ENCODE data around the gene MPL.

The MPL gene

DNA sequence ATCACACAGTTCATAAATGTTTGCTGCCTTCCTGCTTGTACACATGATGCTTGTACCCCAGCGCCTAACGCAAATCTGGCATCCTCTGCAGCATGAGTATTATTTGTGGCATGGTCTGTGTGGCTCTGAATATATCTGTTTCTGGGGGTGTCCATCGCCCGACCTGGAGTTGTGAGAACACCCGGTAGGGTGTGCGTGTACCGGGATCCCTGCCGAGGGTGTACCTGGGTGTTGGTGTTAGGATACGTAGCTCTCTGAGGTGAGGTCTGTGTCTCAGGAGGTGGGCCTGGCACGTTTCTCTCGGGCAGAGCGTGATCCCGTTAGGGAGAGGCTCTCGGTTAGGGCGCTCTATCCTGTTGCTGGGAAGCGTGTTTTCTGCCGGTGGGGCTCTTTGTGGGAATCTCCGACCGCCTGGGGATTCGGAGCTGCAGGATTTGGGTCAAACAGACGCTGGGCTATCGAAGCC, 10.8 kb downstream of the MPL start:
- Histone ChIP-seq H3K9ac (ENCODE audit: low read length in 2 of 2) (peak overlapping the region; percentile 76 to 86), H3K27ac (ENCODE audit: low read length) (peak overlapping the region; percentile 82), H3K4me3 (ENCODE audit: low read length in 2 of 2) (peak overlapping the region; percentile 73 to 79), H3K27me3 (ENCODE audit: control insufficient read depth in 1 of 2, insufficient read depth in 2 of 2, low read length in 2 of 2) (no peaks in the 10 kb centered on the region), H3K4me1 (ENCODE audit: control insufficient read depth, insufficient read depth, low read length) (peaks cover 20% of the 10 kb centered on the region), H3K9me3 (ENCODE audit: control insufficient read depth in 2 of 2, low read length in 2 of 2) (no peaks in the 10 kb centered on the region), H3K36me3 (ENCODE audit: control insufficient read depth in 2 of 2, insufficient read depth in 2 of 2, low read length in 2 of 2) (no peaks in the 10 kb centered on the region)

DNA sequence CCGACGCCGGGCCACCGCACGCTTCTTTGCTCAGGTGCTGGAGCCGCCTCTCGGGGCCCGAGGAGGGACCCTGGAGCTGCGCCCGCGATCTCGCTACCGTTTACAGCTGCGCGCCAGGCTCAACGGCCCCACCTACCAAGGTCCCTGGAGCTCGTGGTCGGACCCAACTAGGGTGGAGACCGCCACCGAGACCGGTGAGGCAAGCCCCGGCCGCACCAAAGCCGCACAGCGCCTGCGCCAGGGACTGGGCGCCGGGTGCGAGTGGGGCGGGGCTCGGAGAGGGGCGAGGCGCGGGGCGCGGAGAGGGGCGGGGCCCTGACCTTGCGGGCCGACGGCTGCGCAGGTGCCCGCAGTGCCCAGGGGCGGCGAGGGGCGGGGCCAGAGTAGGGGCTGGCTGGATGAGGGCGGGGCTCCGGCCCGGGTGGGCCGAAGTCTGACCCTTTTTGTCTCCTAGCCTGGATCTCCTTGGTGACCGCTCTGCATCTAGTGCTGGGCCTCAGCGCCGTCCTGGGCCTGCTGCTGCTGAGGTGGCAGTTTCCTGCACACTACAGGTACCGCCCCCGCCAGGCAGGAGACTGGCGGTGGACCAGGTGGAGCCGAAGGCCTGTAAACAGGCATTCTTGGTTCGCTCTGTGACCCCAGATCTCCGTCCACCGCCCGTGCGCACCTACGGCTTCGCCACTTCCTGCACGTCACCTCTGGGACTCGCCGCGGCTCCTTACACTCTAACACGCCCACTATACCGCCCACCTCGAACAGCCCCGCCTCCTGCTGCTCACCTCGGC, 11.4 kb downstream of the MPL start:
- H3K4me1 ChIP-seq (ENCODE audit: control insufficient read depth, insufficient read depth, low read length), result peaks cover 20% of the 10 kb centered on the region
- H3K9me3 ChIP-seq (ENCODE audit: control insufficient read depth in 2 of 2, low read length in 2 of 2), result no peaks in the 10 kb centered on the region
- no peaks in the 10 kb centered on the region for H3K27me3 ChIP-seq (ENCODE audit: control insufficient read depth in 1 of 2, insufficient read depth in 2 of 2, low read length in 2 of 2)
- peak overlapping the region; percentile 76 to 86 for H3K9ac ChIP-seq (ENCODE audit: low read length in 2 of 2)
- no peaks in the 10 kb centered on the region for H3K36me3 ChIP-seq (ENCODE audit: control insufficient read depth in 2 of 2, insufficient read depth in 2 of 2, low read length in 2 of 2)
- peak overlapping the region; percentile 82 for H3K27ac ChIP-seq (ENCODE audit: low read length)
- peak overlapping the region; percentile 73 to 79 for H3K4me3 ChIP-seq (ENCODE audit: low read length in 2 of 2)

DNA sequence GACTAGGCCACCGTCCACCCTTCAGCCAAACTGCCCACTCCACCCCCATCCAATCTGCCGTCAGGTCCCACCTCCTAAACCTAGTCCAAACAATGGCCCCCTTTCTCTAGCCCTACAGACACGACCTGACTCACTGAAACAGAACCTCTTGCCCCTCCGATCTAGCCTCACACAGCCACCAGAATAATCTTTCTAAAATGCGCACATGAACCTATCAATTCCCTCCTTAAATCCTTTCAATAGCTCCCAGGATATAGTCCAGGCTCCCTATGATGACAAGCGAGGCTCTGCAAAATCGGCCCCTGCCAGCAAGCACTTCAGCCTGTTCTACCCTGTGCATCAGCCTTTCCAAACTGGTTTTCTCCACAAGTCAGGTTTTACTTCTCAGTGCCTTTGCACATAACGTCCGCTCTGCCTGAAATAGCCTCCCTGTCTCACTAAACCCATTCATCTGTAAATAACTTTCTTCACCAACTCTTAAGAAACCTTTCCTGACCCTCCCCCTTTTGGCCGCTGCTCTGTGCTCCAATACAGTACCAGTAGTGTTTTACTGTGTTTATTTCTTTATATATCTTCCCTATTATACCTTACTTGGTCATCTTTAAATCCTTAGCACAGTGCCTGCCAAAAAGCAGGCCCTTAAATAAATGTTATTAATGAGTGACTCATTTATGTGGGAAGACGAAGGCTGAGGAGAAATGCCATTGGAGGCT, 12.1 kb downstream of the MPL start:
- Histone ChIP-seq H3K4me3 (ENCODE audit: low read length in 2 of 2) (peak overlapping the region; percentile 73 to 79), H3K9me3 (ENCODE audit: control insufficient read depth in 2 of 2, low read length in 2 of 2) (no peaks in the 10 kb centered on the region), H3K27ac (ENCODE audit: low read length) (peak overlapping the region; percentile 82), H3K9ac (ENCODE audit: low read length in 2 of 2) (peak overlapping the region; percentile 76 to 86), H3K36me3 (ENCODE audit: control insufficient read depth in 2 of 2, insufficient read depth in 2 of 2, low read length in 2 of 2) (no peaks in the 10 kb centered on the region), H3K4me1 (ENCODE audit: control insufficient read depth, insufficient read depth, low read length) (peaks cover 20% of the 10 kb centered on the region), H3K27me3 (ENCODE audit: control insufficient read depth in 1 of 2, insufficient read depth in 2 of 2, low read length in 2 of 2) (no peaks in the 10 kb centered on the region)

DNA sequence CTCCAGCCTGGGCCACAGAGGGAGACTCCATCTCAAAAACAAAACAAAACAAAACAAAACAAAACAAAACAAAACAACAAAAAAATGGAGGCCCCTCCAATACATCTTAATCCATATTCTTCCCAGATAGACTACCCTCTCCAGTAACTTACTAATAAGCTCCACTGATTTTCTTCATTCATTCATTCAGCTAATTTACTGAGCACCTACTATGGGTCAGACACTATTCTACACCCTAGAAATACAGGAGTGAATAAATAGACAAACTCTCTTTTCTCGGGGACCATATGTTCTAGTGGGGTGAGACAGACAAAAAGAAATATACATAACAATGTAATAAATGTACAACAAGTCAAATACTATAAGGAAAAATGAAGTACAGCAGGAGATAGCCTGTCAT, 13.4 kb downstream of the MPL start:
- H3K9ac ChIP-seq (ENCODE audit: low read length in 2 of 2), result no peak overlapping the region
- no peak overlapping the region for H3K4me3 ChIP-seq (ENCODE audit: low read length in 2 of 2)
- no peak overlapping the region for H3K27ac ChIP-seq (ENCODE audit: low read length)
- peaks cover 20% of the 10 kb centered on the region for H3K4me1 ChIP-seq (ENCODE audit: control insufficient read depth, insufficient read depth, low read length)
- H3K36me3 ChIP-seq (ENCODE audit: control insufficient read depth in 2 of 2, insufficient read depth in 2 of 2, low read length in 2 of 2), result no peaks in the 10 kb centered on the region
- H3K9me3 ChIP-seq (ENCODE audit: control insufficient read depth in 2 of 2, low read length in 2 of 2), result no peaks in the 10 kb centered on the region
- H3K27me3 ChIP-seq (ENCODE audit: control insufficient read depth in 1 of 2, insufficient read depth in 2 of 2, low read length in 2 of 2), result no peaks in the 10 kb centered on the region

DNA sequence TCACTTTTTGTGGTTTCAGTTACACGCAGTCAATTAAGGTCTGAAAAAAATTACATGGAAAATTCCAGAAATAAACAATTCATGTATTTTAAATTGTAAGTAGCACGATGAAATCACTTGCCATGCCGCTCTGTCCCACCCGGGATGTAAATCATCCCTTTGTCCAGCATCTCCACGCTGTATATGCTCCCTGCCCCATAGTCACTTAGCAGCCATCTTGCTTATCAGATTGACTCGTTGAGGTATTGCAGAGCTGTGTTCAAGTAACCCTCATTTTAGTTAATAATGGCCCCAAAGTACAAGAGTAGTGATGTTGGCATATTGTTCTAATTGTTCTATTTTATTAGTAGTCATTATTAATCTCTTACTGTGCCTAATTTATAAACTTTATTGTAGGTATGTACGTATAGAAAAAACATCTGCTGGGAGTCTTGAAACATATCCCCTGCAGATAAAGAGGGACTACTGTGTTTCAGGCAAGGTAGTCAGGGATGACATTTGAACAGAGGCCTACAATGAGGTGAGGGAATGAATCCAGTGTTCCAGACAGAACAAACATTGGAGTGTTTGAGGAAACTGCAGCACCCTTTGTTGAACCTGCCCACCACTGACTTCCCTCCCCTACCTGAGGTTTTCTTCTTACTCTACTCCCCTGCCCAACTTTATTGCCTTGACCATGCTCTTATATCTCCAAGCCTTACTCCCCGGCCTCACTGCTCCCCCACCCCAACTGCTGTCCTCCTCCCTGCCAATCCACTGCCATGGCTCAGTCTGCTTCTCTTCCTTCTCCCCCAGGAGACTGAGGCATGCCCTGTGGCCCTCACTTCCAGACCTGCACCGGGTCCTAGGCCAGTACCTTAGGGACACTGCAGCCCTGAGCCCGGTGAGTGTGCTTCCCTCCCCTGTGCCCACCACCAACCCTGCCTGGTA, 14.1 kb downstream of the MPL start:
- no peak overlapping the region for H3K9ac ChIP-seq (ENCODE audit: low read length in 2 of 2)
- H3K4me3 ChIP-seq (ENCODE audit: low read length in 2 of 2), result no peak overlapping the region
- no peaks in the 10 kb centered on the region for H3K36me3 ChIP-seq (ENCODE audit: control insufficient read depth in 2 of 2, insufficient read depth in 2 of 2, low read length in 2 of 2)
- no peaks in the 10 kb centered on the region for H3K27me3 ChIP-seq (ENCODE audit: control insufficient read depth in 1 of 2, insufficient read depth in 2 of 2, low read length in 2 of 2)
- H3K9me3 ChIP-seq (ENCODE audit: control insufficient read depth in 2 of 2, low read length in 2 of 2), result no peaks in the 10 kb centered on the region
- no peak overlapping the region for H3K27ac ChIP-seq (ENCODE audit: low read length)
- H3K4me1 ChIP-seq (ENCODE audit: control insufficient read depth, insufficient read depth, low read length), result peaks cover 20% of the 10 kb centered on the region

DNA sequence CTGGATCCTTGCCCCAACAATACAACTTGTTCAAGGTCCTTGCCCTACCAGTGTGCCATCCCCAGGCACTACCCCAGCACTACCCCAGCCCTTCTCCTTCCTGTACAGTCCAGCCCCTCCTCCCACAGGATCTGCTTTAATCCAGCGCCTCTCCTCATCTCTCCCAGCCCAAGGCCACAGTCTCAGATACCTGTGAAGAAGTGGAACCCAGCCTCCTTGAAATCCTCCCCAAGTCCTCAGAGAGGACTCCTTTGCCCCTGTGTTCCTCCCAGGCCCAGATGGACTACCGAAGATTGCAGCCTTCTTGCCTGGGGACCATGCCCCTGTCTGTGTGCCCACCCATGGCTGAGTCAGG, 14.7 kb downstream of the MPL start:
- Histone ChIP-seq H3K36me3 (ENCODE audit: control insufficient read depth in 2 of 2, insufficient read depth in 2 of 2, low read length in 2 of 2) (no peaks in the 10 kb centered on the region), H3K4me1 (ENCODE audit: control insufficient read depth, insufficient read depth, low read length) (peaks cover 20% of the 10 kb centered on the region), H3K27ac (ENCODE audit: low read length) (no peak overlapping the region), H3K4me3 (ENCODE audit: low read length in 2 of 2) (no peak overlapping the region), H3K9me3 (ENCODE audit: control insufficient read depth in 2 of 2, low read length in 2 of 2) (no peaks in the 10 kb centered on the region), H3K9ac (ENCODE audit: low read length in 2 of 2) (no peak overlapping the region), H3K27me3 (ENCODE audit: control insufficient read depth in 1 of 2, insufficient read depth in 2 of 2, low read length in 2 of 2) (no peaks in the 10 kb centered on the region)

DNA sequence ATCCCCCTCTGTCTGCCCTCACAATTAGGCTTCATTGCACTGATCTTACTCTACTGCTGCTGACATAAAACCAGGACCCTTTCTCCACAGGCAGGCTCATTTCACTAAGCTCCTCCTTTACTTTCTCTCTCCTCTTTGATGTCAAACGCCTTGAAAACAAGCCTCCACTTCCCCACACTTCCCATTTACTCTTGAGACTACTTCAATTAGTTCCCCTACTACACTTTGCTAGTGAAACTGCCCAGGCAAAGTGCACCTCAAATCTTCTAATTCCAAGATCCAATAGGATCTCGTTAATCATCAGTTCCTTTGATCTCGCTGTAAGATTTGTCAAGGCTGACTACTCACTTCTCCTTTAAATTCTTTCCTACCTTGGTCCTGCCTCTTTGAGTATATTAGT, 15.3 kb downstream of the MPL start:
- Histone ChIP-seq H3K27ac (ENCODE audit: low read length) (no peak overlapping the region), H3K36me3 (ENCODE audit: control insufficient read depth in 2 of 2, insufficient read depth in 2 of 2, low read length in 2 of 2) (no peaks in the 10 kb centered on the region), H3K9ac (ENCODE audit: low read length in 2 of 2) (no peak overlapping the region), H3K4me1 (ENCODE audit: control insufficient read depth, insufficient read depth, low read length) (peaks cover 22% of the 10 kb centered on the region), H3K9me3 (ENCODE audit: control insufficient read depth in 2 of 2, low read length in 2 of 2) (no peaks in the 10 kb centered on the region), H3K4me3 (ENCODE audit: low read length in 2 of 2) (no peak overlapping the region), H3K27me3 (ENCODE audit: control insufficient read depth in 1 of 2, insufficient read depth in 2 of 2, low read length in 2 of 2) (no peaks in the 10 kb centered on the region)

DNA sequence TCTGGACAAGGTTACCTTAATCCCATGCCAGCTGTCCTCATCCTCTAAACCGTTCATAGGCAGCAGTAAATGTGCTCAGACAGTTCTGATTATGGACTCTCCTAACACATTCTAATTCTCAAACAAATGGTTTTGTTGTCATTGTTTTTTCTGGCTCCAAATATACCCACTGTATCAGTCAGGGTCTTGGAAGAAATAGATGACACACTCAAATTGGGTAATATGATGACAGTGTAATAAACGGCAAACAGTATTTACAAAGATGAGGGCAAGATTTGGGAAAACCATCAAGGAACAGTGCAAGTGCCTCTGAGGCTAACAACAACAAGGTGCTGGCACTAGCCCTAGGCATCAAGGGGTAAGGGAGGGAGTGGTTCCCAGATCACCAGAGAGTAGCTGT, 16.9 kb downstream of the MPL start:
- peaks cover 19% of the 10 kb centered on the region for H3K4me1 ChIP-seq (ENCODE audit: control insufficient read depth, insufficient read depth, low read length)
- no peaks in the 10 kb centered on the region for H3K27me3 ChIP-seq (ENCODE audit: control insufficient read depth in 1 of 2, insufficient read depth in 2 of 2, low read length in 2 of 2)
- no peaks in the 10 kb centered on the region for H3K9me3 ChIP-seq (ENCODE audit: control insufficient read depth in 2 of 2, low read length in 2 of 2)
- H3K27ac ChIP-seq (ENCODE audit: low read length), result no peak overlapping the region
- no peak overlapping the region for H3K9ac ChIP-seq (ENCODE audit: low read length in 2 of 2)
- no peaks in the 10 kb centered on the region for H3K36me3 ChIP-seq (ENCODE audit: control insufficient read depth in 2 of 2, insufficient read depth in 2 of 2, low read length in 2 of 2)
- H3K4me3 ChIP-seq (ENCODE audit: low read length in 2 of 2), result no peak overlapping the region

DNA sequence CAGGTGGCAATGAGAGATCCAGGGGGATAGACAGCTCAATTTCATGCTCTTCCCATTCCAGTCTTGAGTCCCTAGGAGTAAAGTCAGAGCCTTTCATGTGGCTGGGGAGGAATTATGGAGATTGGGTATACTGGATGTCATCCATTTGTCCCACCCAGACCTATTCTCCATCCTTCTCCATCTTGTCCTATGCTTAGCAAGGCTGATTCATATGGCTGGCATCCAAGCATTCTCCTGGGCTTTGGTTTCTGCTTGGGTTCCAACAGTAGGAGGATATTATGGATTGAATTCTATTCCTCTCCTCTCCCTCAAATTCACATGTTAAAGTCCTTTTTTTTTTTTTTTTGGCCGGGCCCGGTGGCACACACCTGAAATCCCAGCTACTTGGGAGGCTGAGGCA, 17.3 kb downstream of the MPL start:
- Histone ChIP-seq H3K27ac (ENCODE audit: low read length) (no peak overlapping the region), H3K9me3 (ENCODE audit: control insufficient read depth in 2 of 2, low read length in 2 of 2) (no peaks in the 10 kb centered on the region), H3K9ac (ENCODE audit: low read length in 2 of 2) (no peak overlapping the region), H3K27me3 (ENCODE audit: control insufficient read depth in 1 of 2, insufficient read depth in 2 of 2, low read length in 2 of 2) (no peaks in the 10 kb centered on the region), H3K4me3 (ENCODE audit: low read length in 2 of 2) (no peak overlapping the region), H3K36me3 (ENCODE audit: control insufficient read depth in 2 of 2, insufficient read depth in 2 of 2, low read length in 2 of 2) (no peaks in the 10 kb centered on the region), H3K4me1 (ENCODE audit: control insufficient read depth, insufficient read depth, low read length) (peaks cover 14% of the 10 kb centered on the region)

DNA sequence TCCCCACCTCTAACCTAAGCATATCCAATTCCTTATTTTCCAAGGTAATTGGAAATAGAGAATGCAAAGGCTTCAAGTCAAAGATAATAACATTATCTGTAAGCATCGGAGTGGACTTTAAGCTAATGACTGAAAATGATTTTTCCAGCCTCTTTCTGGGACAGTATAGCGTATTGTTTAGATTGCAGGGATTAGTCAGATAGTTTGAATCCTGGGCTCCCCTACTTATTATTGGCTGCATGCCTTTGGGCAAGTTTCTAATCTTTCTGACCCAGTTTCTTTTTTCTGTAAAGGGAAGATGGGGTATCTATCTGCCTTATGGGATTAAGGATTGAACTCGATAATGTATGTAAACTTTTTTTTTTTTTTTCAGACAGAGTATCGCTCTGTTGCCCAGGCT, 19.6 kb downstream of the MPL start:
- Histone ChIP-seq H3K9me3 (ENCODE audit: control insufficient read depth in 2 of 2, low read length in 2 of 2) (no peaks in the 10 kb centered on the region), H3K27me3 (ENCODE audit: control insufficient read depth in 1 of 2, insufficient read depth in 2 of 2, low read length in 2 of 2) (no peaks in the 10 kb centered on the region), H3K27ac (ENCODE audit: low read length) (no peak overlapping the region), H3K9ac (ENCODE audit: low read length in 2 of 2) (no peak overlapping the region), H3K36me3 (ENCODE audit: control insufficient read depth in 2 of 2, insufficient read depth in 2 of 2, low read length in 2 of 2) (peaks cover 4 to 8% of the 10 kb centered on the region in 2 donors), H3K4me3 (ENCODE audit: low read length in 2 of 2) (no peak overlapping the region), H3K4me1 (ENCODE audit: control insufficient read depth, insufficient read depth, low read length) (peaks cover 13% of the 10 kb centered on the region)
